Rectal smooth muscle tissue (tissue), 1 donor: ENCODE measurements around the gene TMPRSS4.

Source experiments
- H3K27ac ChIP-seq: one replicate; pipeline ENCODE4 v1.7.0; 2013; ENCODE audit warnings: low read depth, low read length, inconsistent platforms
- H3K27me3 ChIP-seq: one replicate; pipeline ENCODE4 v1.7.0; 2013; ENCODE audit warnings: low read length; ENCODE audit not compliant: control insufficient read depth, insufficient read depth
- H3K36me3 ChIP-seq: one replicate; pipeline ENCODE4 v1.7.0; 2013; ENCODE audit warnings: low read length; ENCODE audit not compliant: control insufficient read depth, insufficient read depth
- H3K4me1 ChIP-seq: one replicate; pipeline ENCODE4 v1.7.0; 2013; ENCODE audit warnings: low read length; ENCODE audit not compliant: control insufficient read depth, insufficient read depth
- H3K4me3 ChIP-seq: one replicate; pipeline ENCODE4 v1.7.0; 2013; ENCODE audit warnings: low read length
- H3K9ac ChIP-seq: one replicate; pipeline ENCODE4 v1.7.0; 2013; ENCODE audit warnings: low read length

Gene TMPRSS4

DNA sequence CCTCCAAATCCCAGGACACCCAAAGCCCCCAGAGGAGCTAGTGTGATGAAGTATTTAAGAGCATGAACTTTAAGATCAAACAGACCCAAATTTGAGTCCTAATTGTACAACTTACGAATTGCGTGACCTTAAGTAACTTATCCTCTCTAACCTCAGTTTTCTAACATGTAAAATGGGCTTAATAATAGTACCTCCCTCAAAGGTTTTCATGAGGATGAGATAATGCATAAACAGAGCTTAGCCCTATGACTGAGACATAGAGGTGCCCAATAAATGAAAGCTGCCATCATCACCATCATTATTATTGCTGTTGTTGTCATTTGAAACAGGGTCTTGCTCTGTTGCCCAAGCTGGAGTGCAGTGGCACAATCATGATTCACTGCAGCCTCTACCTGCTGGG lies 90.4 kb downstream of the TMPRSS4 start:
- no peak overlapping the region for H3K9ac ChIP-seq
- H3K4me3 ChIP-seq: no peak overlapping the region
- no peaks in the 10 kb centered on the region for H3K4me1 ChIP-seq
- H3K27ac ChIP-seq: no peak overlapping the region
- no peaks in the 10 kb centered on the region for H3K27me3 ChIP-seq
- no peaks in the 10 kb centered on the region for H3K36me3 ChIP-seq

GRCh38 chr11:118167906-118168305 lies 91.0 kb downstream of the TMPRSS4 start:
- H3K4me3 ChIP-seq: no peak overlapping the region

DNA sequence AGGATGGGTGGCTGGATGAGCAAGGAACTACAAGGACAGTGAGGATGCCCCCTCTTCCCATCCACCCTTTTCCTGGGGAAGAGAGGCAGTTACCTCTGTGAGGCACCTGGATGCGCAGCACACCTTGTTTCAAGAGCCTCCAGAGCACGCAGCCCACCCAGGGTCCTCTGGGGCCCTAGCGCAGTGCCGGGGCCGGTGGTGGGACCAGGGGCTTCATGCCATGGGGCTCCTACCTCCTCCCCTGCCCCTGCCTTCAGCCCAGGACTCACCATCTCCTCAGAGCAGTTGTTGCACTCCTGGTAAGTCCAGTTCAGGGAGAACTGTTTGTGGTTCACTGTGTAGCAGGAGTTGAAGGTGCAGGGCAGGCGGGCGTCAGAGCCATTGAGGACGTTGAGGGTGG lies 91.4 kb downstream of the TMPRSS4 start:
- Histone ChIP-seq H3K36me3 (no peaks in the 10 kb centered on the region), H3K4me1 (no peaks in the 10 kb centered on the region), H3K27ac (no peak overlapping the region), H3K27me3 (no peaks in the 10 kb centered on the region), H3K9ac (no peak overlapping the region), H3K4me3 (no peak overlapping the region)

More at GRCh38 chr11:118167906-118168305, 91.0 kb downstream of the TMPRSS4 start:
- Histone ChIP-seq H3K27me3 (no peaks in the 10 kb centered on the region), H3K4me1 (no peaks in the 10 kb centered on the region), H3K27ac (no peak overlapping the region), H3K36me3 (no peaks in the 10 kb centered on the region), H3K9ac (no peak overlapping the region)

DNA sequence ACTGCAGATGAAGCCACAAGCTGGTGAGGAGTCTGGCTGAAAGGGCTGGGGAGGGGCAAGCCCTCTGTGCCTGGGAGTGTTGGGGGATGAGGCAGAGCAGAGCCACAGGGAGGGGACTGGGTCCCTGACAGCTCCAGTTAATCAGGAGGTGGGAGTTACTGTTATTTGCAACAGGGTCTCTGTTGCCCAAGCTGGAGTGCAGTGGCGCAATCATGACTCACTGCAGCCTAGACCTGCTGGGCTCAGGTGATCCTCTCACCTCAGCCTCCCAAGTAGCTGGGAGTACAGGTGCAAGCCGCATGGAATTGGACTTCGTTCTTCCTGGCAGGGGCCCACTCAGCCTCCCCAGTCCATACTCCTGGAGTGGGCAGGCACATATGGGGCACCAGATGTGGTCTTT lies 91.9 kb downstream of the TMPRSS4 start:
- no peaks in the 10 kb centered on the region for H3K4me1 ChIP-seq
- no peak overlapping the region for H3K4me3 ChIP-seq
- no peak overlapping the region for H3K27ac ChIP-seq
- H3K36me3 ChIP-seq: no peaks in the 10 kb centered on the region
- H3K9ac ChIP-seq: no peak overlapping the region
- no peaks in the 10 kb centered on the region for H3K27me3 ChIP-seq

- no peak overlapping the region for H3K27ac ChIP-seq
- no peaks in the 10 kb centered on the region for H3K36me3 ChIP-seq
- H3K9ac ChIP-seq: no peak overlapping the region
- no peak overlapping the region for H3K4me3 ChIP-seq
- H3K27me3 ChIP-seq: no peaks in the 10 kb centered on the region
- no peaks in the 10 kb centered on the region for H3K4me1 ChIP-seq
These were observed 92.6 kb downstream of the TMPRSS4 start for GRCh38 chr11:118169300-118170140.

- Histone ChIP-seq H3K4me1 (no peaks in the 10 kb centered on the region), H3K27me3 (no peaks in the 10 kb centered on the region), H3K4me3 (no peak overlapping the region), H3K27ac (no peak overlapping the region), H3K36me3 (no peaks in the 10 kb centered on the region), H3K9ac (no peak overlapping the region)
These were observed 93.4 kb downstream of the TMPRSS4 start for GRCh38 chr11:118170231-118170630.

- Histone ChIP-seq H3K27me3 (no peaks in the 10 kb centered on the region), H3K36me3 (no peaks in the 10 kb centered on the region), H3K4me1 (peaks cover 3% of the 10 kb centered on the region), H3K9ac (no peak overlapping the region), H3K4me3 (no peak overlapping the region), H3K27ac (no peak overlapping the region)
These were observed 94.0 kb downstream of the TMPRSS4 start for GRCh38 chr11:118170882-118171268.
